ENCODE results near the gene KRT15.

KRT15 gene

GRCh38 chr17:41530062-41531048, 11.7 kb upstream of the KRT15 start:
- in situ Hi-C loops (cut with HindIII; ENCODE audit: low sequenced_read_pairs), result loop anchor here (10.0 to 25.0 kb wide), 2 partner anchors 126 to 618 kb away; no protein-coding TSS in a partner anchor

GRCh38 chr17:41529491-41529915, 10.8 kb upstream of the KRT15 start:
- in situ Hi-C loops (cut with HindIII; ENCODE audit: low sequenced_read_pairs), result loop anchor here (25.0 kb wide), 1 partner anchor 617 kb away; no protein-coding TSS in a partner anchor

DNA sequence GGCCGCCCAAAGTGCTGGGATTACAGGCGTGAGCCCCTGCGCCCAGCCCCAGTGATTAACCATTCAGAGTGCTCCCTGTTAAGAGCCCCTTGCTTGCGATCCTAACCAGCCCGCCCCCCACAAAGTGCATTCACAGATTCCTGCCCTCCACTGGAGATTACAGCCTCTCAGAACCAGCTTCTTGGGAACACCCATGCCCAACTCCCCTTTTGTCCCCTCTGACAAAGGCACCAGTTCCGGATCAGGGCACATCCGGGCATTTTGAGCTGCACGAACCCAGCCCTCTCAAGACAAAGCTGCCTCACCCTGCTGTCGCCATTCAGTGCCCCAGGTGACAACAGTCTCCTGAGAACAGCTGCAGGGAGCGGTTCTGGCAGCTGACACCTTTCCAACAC, 10.3 kb upstream of the KRT15 start:
- in situ Hi-C loops (cut with HindIII; ENCODE audit: low sequenced_read_pairs), result loop anchor here (25.0 kb wide), 1 partner anchor 617 kb away; no protein-coding TSS in a partner anchor

- in situ Hi-C loops (cut with HindIII; ENCODE audit: low sequenced_read_pairs), result loop anchor here (25.0 kb wide), 1 partner anchor 615 kb away; no protein-coding TSS in a partner anchor
Measured at GRCh38 chr17:41527063-41528023, 8.7 kb upstream of the KRT15 start.

GRCh38 chr17:41524261-41524660, 5.6 kb upstream of the KRT15 start:
- in situ Hi-C loops (cut with HindIII; ENCODE audit: low sequenced_read_pairs), result no loop called here

GRCh38 chr17:41523787-41524186, 5.1 kb upstream of the KRT15 start:
- in situ Hi-C loops (cut with HindIII; ENCODE audit: low sequenced_read_pairs), result no loop called here

- in situ Hi-C loops (cut with HindIII; ENCODE audit: low sequenced_read_pairs), result no loop called here
Measured at GRCh38 chr17:41523225-41523593, 4.5 kb upstream of the KRT15 start.

DNA sequence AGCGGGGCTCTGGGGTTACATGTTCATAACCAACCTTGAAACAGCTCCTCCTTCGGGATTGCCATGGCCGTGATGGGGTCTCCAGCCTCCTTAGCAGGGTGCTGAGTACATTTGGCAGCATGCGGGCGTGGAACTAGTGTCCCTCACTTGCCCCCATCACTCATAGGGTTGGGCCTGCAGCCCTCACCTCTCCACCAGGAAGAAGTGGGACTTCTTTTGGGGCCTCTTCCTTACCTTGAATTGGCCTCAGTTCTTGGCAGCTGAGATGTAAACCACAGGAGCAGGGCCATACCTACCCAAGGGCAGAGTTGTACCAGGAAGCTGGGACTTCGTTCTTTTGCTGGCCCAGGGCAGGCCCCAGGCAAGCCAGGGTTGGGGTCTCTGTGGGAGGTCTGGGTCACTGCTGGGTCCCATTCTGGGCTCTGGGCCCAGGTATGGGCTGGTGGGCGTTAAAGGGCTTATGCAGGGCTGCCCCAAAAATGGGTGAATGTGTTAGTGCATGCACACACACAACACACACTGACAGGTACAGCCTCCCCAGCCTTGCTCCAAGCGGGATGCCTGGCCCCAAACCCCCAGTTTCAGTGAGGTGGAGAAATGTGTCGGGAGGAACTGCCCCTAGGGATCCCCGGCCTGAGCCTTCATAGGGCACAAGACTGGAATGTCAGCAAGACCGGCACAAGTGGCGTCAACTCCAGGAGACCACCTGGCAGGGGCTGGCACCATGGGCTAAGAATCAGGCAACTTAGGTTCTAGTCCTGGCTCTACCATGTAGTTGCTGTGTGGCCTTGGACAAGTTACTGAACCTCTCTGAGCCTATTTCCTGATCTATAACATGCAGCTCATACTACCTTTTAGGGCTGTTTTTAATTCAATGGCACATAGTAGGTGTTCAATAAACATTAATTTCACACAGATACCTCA, 3.9 kb upstream of the KRT15 start:
- in situ Hi-C loops (cut with HindIII; ENCODE audit: low sequenced_read_pairs), result no loop called here

DNA sequence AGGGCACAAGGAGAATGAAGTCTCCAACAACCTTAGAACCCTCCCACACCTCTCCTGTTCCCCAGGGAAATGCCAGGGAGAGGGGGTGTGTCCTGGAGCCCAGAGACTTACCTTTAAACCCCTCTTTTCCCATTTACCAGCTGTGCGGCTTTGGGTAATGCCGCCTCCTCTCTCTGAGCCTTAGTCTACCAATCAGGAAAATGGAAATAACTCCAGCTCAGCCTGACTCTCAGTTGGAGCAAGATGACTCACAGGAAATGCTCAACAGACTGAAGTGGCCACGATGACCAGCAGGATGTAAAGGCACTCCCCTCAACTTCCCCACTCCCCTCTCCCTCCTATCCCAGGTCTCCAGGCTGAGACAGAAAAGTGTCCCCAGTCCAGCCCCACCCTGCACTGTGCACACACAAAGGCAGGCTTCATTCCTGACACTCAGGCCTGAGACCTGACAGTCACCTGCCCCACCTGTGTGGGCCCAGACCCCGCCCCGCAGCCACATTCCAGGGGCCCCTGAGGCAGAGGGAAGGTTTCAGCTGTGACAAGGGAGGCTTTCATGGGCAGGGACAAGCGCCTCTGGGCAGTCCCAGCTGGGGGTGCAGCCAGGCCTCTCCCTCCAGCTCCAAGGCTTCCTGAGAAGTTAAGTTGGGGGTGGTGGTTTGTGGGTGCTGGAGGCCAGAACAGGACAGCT, 3.0 kb upstream of the KRT15 start:
- in situ Hi-C loops (cut with HindIII; ENCODE audit: low sequenced_read_pairs), result no loop called here

DNA sequence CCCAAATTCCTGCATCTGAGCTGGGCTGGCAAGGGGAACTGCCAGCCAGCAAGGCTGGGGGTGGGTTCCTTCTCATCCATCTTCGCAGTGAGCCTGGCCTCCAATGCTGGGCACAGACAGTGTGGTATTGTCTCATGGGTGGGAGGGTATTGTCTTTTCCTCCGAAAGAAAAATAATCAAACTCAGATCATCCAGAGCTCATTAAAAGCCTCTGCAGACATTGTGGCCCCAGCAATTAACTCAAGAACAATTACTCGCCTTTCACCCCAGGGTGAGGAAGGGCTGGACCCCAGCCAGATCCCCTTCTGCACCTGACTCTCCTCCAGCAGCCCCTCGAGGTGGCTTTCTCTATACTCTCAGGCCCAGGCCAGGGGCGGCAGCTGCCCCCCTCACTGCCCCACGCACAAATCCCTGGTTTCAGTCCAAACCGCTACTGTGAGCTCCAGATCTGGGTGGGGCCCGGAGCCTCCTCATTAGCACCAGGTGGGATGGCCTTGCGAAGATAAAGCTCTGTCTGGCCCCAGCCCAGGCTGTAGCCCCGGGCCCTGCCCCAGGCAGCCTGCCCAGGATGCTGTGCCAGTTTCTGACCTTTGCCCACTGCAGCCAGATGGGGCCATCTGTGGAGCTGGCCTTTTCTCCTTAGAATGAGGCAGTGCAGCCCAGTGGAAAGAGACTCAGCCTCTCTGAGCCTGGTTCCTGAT, 2.3 kb upstream of the KRT15 start:
- in situ Hi-C loops (cut with HindIII; ENCODE audit: low sequenced_read_pairs), result no loop called here

- in situ Hi-C loops (cut with HindIII; ENCODE audit: low sequenced_read_pairs), result no loop called here
Measured at GRCh38 chr17:41519501-41520224, 973 bp upstream of the KRT15 start.

DNA sequence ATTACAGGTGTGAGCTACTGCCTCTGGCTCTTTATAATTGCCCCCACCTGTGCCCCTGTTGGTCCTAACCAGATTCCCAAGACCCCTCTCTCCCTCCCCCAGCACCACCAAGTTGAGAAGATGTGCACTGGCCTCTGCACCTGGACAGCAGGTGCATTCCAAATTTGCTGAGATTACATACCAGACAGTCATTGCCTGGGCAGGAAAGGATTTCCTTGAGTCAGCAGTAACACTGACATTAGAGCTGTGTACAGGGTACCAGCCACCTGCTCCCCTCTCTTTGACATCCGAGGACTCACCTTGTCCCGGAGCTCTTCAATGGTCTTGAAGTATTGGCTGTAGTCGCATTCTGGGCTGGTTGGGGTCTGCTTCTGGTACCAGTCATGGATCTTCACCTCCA, 659 bp downstream of the KRT15 start:
- in situ Hi-C loops (cut with HindIII; ENCODE audit: low sequenced_read_pairs), result no loop called here

- in situ Hi-C loops (cut with HindIII; ENCODE audit: low sequenced_read_pairs), result no loop called here
Measured at GRCh38 chr17:41516830-41517283, 1.8 kb downstream of the KRT15 start.

DNA sequence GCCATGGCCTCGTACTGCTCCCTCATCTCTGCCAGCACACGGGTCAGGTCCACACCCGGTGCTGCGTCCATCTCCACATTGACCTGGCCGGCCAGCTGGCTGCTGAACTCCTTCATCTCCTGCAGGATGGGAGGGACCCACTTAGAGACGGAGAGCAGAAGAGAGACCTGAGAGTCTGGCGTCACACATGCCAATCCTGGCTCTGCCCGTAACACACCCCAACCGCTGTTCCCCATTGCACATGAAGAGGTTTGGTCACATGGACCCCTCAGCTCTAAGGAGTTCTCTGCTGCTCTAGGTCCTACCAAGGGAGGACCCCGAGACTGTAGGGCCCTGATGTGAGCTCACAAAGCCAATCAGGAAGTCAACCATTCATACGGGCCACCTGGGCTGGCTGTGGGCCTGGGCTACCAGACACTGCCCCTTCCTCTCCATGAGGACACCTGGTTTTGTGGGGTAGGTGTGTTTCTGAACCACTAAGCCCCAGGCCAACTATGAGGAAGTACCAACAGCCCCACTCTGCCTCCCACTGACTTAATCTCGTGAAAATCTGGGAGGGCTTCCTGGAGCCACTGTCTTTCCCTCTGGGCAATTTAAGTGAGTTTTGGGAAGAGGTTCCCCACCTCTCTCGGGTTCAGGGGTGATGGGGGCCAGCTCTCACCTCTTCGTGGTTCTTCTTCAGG, 2.4 kb downstream of the KRT15 start:
- in situ Hi-C loops (cut with HindIII; ENCODE audit: low sequenced_read_pairs), result no loop called here

DNA sequence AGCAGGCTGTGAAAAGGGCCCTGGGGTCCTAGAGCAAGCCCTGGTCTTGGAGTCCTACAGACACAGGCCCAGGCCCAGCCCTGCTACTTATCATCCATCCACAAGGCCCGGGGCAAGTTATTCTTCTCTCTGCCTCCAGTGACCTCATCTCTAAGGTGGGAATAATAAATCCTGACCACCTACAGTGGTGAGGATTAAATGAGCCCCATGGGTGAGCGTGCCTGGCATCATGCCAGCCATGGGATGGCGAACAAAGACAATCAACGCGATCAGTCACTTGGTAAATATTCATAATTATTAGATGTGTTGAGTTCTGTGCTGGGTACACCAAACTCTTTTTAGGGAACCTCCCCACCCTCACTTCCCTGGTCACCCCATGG, 5.5 kb downstream of the KRT15 start:
- in situ Hi-C loops (cut with HindIII; ENCODE audit: low sequenced_read_pairs), result no loop called here

DNA sequence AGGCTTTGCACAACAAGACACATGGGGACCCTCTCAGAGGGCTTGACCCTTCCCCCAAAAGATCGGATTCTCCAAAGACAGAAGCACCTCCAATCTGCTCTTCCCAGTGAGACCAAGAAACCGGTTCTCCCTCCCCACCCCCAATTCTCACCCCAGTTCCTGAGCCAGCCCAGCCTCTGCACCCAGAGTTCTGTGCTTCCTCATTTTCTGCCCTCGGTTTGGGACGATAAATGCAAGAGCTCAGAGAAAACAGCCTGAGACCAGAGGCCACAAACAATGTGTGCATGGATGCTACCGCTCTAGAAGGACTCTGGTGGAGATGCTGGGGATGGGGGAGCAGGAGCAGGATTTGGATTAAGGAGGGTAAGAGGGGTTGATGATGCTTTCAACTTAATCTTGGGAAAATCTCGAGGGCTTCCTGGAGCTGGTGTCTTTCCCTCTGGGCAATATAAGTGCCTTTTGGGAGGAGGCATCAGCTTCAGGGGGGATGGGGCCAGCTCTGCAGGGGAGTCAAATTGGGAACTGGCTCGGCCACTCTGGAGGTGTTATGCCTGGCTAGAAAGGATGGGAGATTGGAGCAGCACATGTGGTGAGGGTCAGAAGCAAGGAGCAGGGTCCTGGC, 6.0 kb downstream of the KRT15 start:
- in situ Hi-C loops (cut with HindIII; ENCODE audit: low sequenced_read_pairs), result no loop called here

GRCh38 chr17:41511716-41512115, 7.0 kb downstream of the KRT15 start:
- in situ Hi-C loops (cut with HindIII; ENCODE audit: low sequenced_read_pairs), result no loop called here

Measured in endothelial cell of hepatic sinusoid (primary cell).